Stimulated activated effector memory CD8-positive, alpha-beta T cell treated with anti-CD3 and anti-CD28 coated beads, Interleukin-12 subunit alpha, Interleukin-12 subunit beta, amount 100 ng/mL, for 72 hours (primary cell): ENCODE data around the gene GSTA5.
"Not testable (repeated sequence)": the region's sequence is repeated elsewhere in the genome, so short reads cannot be mapped to it uniquely, and the experiment has no call there.

Experiments
- ATAC-seq: fragments of 150-1000 bp; cut with Tn5 transposase; 2 replicates; pipeline ENCODE4 v1.10.0; 2021
- DNase-seq, 2 donors: peaks; one replicate each; pipeline ENCODE4 v3.0.0; 2021 to 2022; ENCODE audit warnings: low spot score in 2 of 2
- H3K27ac Mint-ChIP-seq: one replicate; pipeline ENCODE4 v1.8.0; 2022; ENCODE audit warnings: mild to moderate bottlenecking, mixed read lengths
- H3K36me3 Mint-ChIP-seq: one replicate; pipeline ENCODE4 v1.8.0; 2022; ENCODE audit warnings: mild to moderate bottlenecking, mixed read lengths
- H3K4me1 Mint-ChIP-seq: one replicate; pipeline ENCODE4 v1.8.0; 2022; ENCODE audit warnings: mixed read lengths
- H3K4me3 Mint-ChIP-seq: one replicate; pipeline ENCODE4 v1.8.0; 2022; ENCODE audit warnings: mild to moderate bottlenecking, mixed read lengths
- H3K9me3 Mint-ChIP-seq: one replicate; pipeline ENCODE4 v1.8.0; 2022; ENCODE audit warnings: mixed read lengths

The GSTA5 gene

DNA sequence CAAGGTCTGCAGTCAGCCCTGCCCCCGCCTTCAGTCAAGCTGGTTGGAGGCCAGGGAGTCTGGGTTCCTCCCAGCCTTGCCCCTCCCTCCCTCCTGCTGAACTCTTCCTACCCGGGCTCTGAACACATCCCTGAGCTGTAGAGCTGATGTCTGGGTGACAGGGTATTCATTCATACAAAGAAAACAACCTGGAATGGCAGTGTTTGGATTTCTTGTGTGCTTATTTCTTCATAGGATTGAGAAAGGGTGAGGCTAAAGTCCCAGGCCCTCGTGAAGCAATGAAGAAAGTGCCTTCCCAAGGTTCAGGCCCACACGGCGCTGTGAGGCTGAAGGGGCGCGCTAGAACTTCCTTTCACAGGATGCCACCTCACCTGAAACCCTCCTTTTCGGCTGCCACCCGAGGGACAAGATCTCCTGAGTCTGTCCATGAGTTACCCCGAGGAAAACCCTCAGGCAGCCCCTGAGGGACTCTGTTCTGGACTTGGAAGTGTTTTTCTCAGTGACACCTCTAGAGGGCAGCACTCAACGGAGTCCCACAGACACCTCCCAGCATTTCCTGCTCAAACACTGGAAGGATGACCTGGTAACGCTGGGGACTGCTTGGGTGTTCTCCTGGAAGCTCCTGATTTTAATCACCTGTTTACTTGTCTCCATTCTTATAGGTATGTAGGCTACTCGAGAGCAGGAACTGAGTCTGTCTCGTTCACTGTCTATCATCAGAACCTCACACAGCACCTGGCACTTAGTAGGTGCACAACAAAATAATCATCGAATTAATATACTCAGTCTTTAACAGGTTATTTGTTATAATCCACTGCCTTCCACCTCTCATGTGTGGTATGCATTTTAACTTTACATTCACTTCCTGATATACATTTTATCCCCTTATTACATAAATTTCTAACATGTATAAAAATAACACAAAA lies 25.2 kb downstream of the GSTA5 start:
- H3K4me3 Mint-ChIP-seq = no peak overlapping the region
- H3K36me3 Mint-ChIP-seq = no peaks in the 10 kb centered on the region
- ATAC-seq = peak; percentile 75
- H3K4me1 Mint-ChIP-seq = no peaks in the 10 kb centered on the region
- DNase-seq = peak; percentile 20 to 72
- no peaks in the 10 kb centered on the region for H3K9me3 Mint-ChIP-seq
- no peak overlapping the region for H3K27ac Mint-ChIP-seq

DNA sequence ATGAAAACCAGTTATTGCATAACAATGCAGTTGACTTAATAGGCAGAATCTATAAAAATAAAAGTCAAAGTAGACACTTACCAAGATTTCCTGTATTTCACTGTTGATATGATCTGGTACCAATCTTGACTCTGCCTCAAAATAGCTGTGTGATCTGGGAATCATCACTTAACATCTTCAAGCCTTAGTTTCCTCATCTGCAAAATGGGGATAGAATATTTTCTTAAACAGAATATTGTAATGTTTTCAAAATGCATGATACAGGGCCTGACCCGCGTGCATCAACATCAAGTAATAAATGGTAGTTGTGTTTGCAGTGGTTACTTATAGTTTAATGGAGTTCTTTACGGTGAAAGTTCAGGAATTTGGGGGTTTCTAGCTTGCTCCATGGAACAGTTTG lies 26.1 kb downstream of the GSTA5 start:
- H3K9me3 Mint-ChIP-seq, H3K27ac Mint-ChIP-seq, H3K4me3 Mint-ChIP-seq, H3K36me3 Mint-ChIP-seq, H3K4me1 Mint-ChIP-seq, ATAC-seq, DNase-seq: not testable (repeated sequence)

DNA sequence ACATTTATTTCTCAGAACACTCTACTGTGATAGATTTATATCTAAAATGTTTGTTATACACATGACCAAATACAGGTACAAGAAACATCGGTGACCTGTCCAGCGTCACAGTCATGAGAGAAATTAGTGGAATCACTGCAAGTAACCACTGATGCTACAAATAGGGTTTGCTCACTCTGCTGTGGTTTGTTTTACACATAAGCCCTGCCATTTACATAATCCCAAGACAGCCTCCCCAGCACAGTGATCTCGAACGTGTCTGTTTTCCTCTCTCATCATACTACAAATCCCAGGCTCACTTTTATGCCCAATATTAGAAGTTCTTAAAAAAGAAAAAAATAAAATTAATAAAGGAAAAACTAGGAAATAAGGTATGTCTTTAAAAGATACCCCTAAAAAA lies 30.8 kb downstream of the GSTA5 start:
- not testable (repeated sequence) for H3K9me3 Mint-ChIP-seq, H3K36me3 Mint-ChIP-seq, ATAC-seq, H3K27ac Mint-ChIP-seq, DNase-seq, H3K4me3 Mint-ChIP-seq, H3K4me1 Mint-ChIP-seq

DNA sequence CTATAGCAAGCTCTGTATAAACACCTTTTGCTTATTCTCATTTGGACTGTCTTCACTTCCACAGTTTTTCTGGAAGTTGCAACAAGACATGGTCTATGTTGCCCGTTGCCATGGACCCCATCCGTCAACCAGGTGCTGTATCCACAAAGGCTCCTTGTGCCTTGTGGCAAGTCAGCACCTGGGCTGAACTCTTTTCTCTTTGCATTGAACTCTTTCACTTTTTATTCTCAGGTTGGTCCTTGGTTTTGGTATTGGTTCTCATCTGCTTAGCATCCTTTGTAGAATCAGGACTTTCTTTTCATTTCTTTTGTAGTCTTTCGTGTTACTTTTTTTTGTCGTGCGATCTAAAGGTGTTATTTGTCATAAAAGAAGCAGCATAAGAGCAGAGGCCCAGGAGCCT lies 32.0 kb downstream of the GSTA5 start:
- no peaks in the 10 kb centered on the region for H3K4me1 Mint-ChIP-seq
- no peak for DNase-seq
- no peak for ATAC-seq
- no peak overlapping the region for H3K4me3 Mint-ChIP-seq
- no peaks in the 10 kb centered on the region for H3K9me3 Mint-ChIP-seq
- no peaks in the 10 kb centered on the region for H3K36me3 Mint-ChIP-seq
- no peak overlapping the region for H3K27ac Mint-ChIP-seq

DNA sequence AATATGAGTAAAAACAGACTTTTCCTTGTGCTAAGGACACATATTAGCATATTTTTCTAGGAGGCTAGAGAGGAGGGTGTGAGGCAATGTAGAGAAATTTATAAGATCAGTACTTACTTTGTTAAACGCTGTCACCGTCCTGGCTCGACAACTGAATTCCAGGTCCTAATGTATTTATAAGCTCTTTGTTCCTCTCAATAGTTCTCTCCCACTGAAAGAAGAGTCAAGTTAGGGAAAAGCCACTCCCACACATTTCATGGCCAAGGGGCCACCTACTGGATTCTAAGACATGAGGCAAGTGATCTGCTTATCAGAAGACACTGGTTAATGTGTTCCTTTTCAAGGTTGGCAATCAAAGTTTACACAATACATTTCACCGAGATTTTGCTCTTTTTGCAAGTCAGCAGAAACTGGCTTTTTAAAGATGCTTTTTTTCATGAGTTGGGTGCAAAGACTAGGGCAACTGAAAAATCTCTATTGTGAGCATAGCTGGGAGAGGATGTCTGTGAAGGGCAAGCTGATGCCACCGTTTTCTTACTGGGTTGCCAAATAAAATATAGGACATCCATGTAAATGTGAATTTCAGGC lies 36.9 kb downstream of the GSTA5 start, which contains the start of gene GSTA1:
TSS of gene GSTA1 (minus strand) at position 149 of the 588 bp plus-strand sequence. CDS start 4,549 bp downstream, outside the sequence.
- H3K36me3 Mint-ChIP-seq, DNase-seq, ATAC-seq, H3K27ac Mint-ChIP-seq, H3K4me1 Mint-ChIP-seq, H3K9me3 Mint-ChIP-seq, H3K4me3 Mint-ChIP-seq: not testable (repeated sequence)

DNA sequence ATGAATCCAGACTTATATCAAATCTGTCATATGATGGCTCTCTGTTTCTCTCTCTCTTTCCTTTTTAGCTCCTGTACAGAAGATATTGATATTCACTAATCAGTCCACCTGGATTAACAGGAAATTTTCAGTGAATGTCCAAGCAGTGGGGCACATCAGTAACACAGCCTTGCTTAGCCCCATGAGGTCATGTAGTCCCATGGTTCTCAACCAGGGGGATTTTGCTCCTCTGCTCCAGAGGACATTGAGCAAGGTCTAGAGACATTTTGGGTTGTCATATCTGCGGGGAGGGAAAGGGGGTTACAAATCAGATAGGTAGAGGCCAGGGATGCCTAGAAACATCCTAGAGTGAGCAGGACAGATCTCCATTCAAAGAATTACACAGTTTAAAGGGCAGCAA lies 37.8 kb downstream of the GSTA5 start:
- no peak for ATAC-seq
- no peaks in the 10 kb centered on the region for H3K4me1 Mint-ChIP-seq
- no peaks in the 10 kb centered on the region for H3K9me3 Mint-ChIP-seq
- DNase-seq = no peak
- no peaks in the 10 kb centered on the region for H3K36me3 Mint-ChIP-seq
- H3K27ac Mint-ChIP-seq = no peak overlapping the region
- H3K4me3 Mint-ChIP-seq = no peak overlapping the region

DNA sequence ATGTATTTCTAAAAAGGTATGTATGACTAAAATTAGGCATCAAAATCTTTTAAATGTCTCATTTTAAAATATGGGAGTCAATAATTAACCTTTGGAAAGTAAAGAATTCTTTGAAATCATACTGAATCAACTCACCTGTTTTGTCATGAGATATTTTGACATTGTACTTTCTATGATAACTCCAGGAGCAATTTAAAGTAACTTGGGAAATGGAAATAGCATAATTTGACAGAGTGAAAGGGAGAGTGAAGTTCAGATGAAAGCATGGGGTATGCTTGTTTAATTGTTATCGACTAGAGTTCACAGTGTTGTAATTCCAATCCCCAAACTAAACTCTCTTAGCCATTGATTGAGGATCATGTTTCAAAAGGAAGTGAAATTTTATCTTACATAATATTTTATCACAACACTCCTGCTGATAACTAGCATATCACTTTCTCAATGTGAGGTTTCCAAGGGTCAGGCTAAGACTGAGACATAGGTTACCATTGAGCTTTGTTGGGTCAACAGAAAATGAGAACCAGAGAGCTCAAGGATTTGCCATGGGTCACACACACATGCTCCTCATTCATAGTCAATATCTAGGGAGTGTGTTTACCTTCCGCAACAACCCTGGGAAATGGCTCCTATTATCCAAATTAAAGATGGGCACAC lies 39.3 kb downstream of the GSTA5 start:
- H3K36me3 Mint-ChIP-seq = no peaks in the 10 kb centered on the region
- H3K4me1 Mint-ChIP-seq = no peaks in the 10 kb centered on the region
- DNase-seq (no peak), ATAC-seq (no peak)
- no peak overlapping the region for H3K4me3 Mint-ChIP-seq
- H3K27ac Mint-ChIP-seq = no peak overlapping the region
- no peaks in the 10 kb centered on the region for H3K9me3 Mint-ChIP-seq

DNA sequence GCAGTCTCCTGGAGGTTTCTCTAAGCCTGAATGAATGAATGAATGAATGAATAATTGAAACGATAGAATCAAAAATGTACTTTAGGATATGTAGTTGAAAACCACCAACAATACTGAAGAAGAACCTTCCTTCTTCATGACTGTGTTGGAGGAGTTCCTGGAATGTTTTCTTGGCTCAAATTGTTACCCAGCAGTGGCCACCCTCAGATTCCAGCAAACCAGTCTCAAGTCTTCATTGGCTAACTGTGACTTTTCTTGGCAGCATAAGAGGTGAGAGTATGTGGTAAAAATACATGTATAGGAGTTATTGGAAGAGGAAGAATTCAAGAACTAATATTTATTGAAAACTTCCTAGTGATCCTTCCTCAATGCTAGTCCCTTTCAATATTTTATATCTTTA lies 41.3 kb downstream of the GSTA5 start:
- DNase-seq, H3K36me3 Mint-ChIP-seq, H3K9me3 Mint-ChIP-seq, H3K4me3 Mint-ChIP-seq, H3K27ac Mint-ChIP-seq, ATAC-seq, H3K4me1 Mint-ChIP-seq: not testable (repeated sequence)

DNA sequence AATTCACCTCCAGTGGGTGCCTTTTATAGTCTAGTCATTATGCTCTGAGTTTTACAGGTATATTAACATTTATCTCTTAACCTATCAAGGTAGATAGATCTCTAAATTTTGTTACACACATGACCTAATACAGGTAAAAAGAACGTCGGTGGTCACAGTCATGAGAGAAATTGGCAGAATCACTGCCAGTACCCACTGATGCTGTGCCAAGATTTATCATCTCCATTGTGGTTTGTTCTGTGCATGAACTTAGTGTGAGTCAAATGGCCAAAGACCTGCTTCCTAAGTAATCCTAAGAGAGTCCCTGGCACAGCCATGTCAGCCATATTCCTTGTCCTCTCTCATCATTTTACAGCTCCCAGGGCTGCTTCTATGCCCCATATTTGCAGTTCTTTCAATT lies 46.2 kb downstream of the GSTA5 start:
- not testable (repeated sequence) for ATAC-seq, DNase-seq, H3K4me3 Mint-ChIP-seq, H3K36me3 Mint-ChIP-seq, H3K4me1 Mint-ChIP-seq, H3K27ac Mint-ChIP-seq, H3K9me3 Mint-ChIP-seq

DNA sequence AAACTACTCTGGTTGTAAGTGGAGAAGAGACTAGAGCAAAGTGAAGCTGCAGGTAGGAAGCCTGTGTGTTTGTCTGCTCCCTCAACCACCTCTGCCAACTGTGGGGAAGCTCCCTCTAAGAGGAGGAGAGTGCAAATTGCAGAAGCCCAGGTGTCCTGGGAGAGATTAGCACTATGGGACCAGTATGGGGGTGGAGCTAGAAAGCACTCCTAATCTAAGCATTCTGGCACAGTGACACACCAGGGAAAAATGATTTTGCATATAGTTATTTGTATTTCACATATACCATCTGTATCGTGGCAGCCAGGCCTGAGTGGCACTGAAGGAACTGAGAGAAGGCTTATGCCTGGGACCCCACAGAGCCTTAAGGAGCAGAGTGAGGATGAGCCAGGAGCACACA lies 49.8 kb downstream of the GSTA5 start:
- ATAC-seq (no peak), DNase-seq (no peak)
- Mint-ChIP-seq H3K4me1 (no peaks in the 10 kb centered on the region), H3K27ac (no peak overlapping the region), H3K4me3 (no peak overlapping the region), H3K36me3 (no peaks in the 10 kb centered on the region), H3K9me3 (no peaks in the 10 kb centered on the region)

DNA sequence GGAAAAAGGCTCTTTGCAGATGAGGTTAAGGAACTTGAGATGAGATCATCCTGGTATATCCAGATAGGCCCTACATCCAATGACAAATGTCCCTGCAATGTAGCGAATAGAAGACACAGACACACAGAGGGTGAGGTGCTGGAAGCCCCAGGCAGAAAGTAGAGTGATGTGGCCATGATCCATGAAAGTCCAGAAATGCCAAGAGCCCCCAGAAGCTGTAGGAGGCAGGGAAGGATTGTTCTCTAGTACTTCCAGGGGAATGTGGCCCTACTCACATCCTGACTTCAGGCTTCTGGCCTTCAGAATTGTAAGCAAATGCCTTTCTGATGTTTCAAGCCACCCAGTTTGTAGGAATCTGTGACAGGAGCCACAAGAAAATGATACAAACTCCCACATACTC lies 51.0 kb downstream of the GSTA5 start:
- not testable (repeated sequence) for H3K4me3 Mint-ChIP-seq, ATAC-seq, H3K9me3 Mint-ChIP-seq, H3K27ac Mint-ChIP-seq, H3K4me1 Mint-ChIP-seq, H3K36me3 Mint-ChIP-seq, DNase-seq

DNA sequence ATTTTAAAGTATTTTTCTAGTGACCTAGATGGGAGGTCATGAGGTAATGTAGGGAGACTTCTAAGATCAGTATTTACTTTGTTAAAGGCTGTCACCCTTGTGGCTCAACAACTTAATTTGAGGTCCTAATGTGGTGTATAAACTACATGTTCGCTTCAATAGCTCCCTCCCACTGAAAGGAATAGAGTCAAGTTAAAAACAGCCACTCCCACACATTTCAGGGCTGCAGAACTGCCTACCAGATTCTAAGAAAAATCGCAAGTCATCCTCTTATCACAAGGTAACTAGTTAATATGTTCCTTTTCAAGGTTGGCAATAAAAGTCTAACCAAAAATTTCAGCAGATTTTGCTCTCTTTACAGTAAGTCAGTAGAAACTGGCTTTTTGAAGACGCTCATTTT lies 52.1 kb downstream of the GSTA5 start:
- ATAC-seq = no peak
- no peaks in the 10 kb centered on the region for H3K4me1 Mint-ChIP-seq

DNA sequence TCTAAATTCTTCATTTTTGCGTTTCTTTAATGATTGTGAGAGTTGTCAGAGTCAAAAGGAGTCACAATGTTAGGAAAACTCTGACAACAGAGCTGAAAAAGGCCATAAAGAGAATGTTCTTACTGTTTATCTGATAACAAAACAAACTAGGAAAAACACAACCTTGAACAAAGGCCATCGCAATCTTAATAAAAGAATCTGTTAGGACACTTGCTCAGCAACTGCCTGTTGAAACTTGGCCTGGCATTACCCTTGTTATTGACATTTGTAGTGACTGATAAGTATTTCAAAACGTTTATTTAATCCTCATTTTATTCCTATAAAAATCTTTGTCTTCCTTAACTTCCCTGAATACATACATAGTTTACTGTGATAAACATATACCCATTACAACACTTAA lies 52.7 kb downstream of the GSTA5 start:
- no peaks in the 10 kb centered on the region for H3K9me3 Mint-ChIP-seq
- H3K4me1 Mint-ChIP-seq = no peaks in the 10 kb centered on the region
- DNase-seq = no peak
- no peak for ATAC-seq
- H3K36me3 Mint-ChIP-seq = no peaks in the 10 kb centered on the region
- H3K4me3 Mint-ChIP-seq = no peak overlapping the region
- no peak overlapping the region for H3K27ac Mint-ChIP-seq

More for the DNA sequence above, 52.1 kb downstream of the GSTA5 start:
- Mint-ChIP-seq H3K36me3 (no peaks in the 10 kb centered on the region), H3K9me3 (no peaks in the 10 kb centered on the region), H3K4me3 (no peak overlapping the region), H3K27ac (no peak overlapping the region)
- DNase-seq = no peak

DNA sequence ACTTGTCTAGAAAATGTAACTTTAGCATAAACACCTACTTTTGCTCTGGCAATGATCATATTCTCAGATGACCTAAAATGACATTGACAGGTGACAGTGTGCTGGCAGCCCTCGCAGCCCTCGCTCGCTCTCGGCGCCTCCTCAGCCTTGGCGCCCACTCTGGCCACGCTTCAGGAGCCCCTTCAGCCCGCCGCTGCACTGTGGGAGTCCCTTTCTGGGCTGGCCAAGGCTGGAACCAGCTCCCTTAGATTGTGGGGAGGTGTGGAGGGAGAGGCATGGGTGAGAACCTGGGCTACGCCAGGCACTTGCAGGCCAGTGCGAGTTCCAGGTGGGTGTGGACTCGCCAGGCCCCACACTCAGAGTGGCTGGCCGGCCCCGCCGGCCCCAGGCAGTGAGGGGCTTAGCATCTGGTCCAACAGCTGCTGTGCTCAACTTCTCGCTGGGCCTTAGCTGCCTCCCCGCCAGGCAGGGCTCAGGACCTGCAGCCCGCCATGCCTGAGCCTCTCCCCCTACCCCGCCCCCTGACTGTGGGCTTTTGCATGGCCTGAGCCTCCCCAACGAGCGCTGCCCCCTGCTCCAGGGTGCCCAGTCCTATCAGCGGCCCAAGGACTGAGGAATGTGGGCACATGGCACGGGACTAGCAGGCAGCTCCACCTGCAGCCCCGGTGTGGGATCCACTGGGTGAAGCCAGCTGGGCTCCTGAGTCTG lies 54.2 kb downstream of the GSTA5 start:
- H3K4me1 Mint-ChIP-seq = no peaks in the 10 kb centered on the region

DNA sequence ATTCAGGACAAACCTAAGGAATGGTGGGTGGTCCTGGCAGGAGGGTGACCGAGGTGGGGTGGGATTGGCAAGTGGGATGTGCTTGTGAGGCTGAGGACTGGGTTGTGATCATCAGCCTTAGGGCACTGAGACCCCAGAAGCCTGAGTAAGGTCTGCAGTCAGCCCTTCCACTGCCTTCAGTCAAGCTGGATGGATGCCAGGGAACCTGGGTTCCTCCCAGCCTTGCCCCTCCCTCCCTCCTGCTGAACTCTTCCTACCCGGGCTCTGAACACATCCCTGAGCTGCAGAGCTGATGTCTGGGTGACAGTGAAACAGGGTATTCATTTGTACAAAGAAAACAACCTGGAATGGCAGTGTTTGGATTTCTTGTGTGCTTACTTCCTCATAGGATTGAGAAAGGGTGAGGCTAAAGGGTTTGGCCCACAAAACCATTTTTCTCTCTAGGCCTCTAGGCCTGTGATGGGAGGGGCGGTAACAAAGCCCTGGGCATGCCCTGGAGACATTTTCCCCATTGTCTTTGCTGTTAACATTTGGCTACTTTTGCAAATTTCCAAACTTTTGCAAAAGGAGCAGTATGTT lies 57.8 kb downstream of the GSTA5 start:
- H3K4me1 Mint-ChIP-seq, ATAC-seq, H3K36me3 Mint-ChIP-seq, H3K27ac Mint-ChIP-seq, H3K4me3 Mint-ChIP-seq, H3K9me3 Mint-ChIP-seq, DNase-seq: not testable (repeated sequence)

More for the DNA sequence above, 54.2 kb downstream of the GSTA5 start:
- no peaks in the 10 kb centered on the region for H3K36me3 Mint-ChIP-seq
- DNase-seq = no peak
- H3K9me3 Mint-ChIP-seq = no peaks in the 10 kb centered on the region
- H3K27ac Mint-ChIP-seq = no peak overlapping the region
- no peak overlapping the region for H3K4me3 Mint-ChIP-seq
- no peak for ATAC-seq
